Caco-2 (cell line): ENCODE measurements around the gene PRDM1. TPM values are rescaled to one million over a fixed set of nuclear protein-coding genes. Genes with fewer than 3 reads are reported as not detected.

ENCODE experiments used
- Bru-seq: library from RNA; stranded (reverse); fragments of 400-500 nt; gene quantifications from one replicate; lab custom pipeline; 2021; lab: Mats Ljungman, UMichigan
- BruChase-seq, 2 experiments: library from RNA; stranded (reverse); fragments of 400-500 nt; gene quantifications; one replicate each; lab custom pipeline; 2021; lab: Mats Ljungman, UMichigan
- BruUV-seq: library from RNA; stranded (reverse); fragments of 400-500 nt; replicated peaks from 2 replicates; lab custom pipeline; 2021; lab: Mats Ljungman, UMichigan
- CTCF ChIA-PET: fragments of 300-600 bp; sonication (Branson Sonifier 250); formaldehyde crosslinking; loops from one replicate; lab custom pipeline; 2022; ENCODE audit warnings: antibody characterized with exemption; lab: Charles Lee
- POLR2A ChIA-PET: fragments of 300-600 bp; sonication (Branson Sonifier 250); formaldehyde crosslinking; loops from one replicate; lab custom pipeline; 2022; ENCODE audit warnings: antibody characterized with exemption; lab: Charles Lee
- DNase-seq, 2 experiments: peaks; one replicate each; pipeline versions ENCODE4 v3.0.0 to v3.0.0-alpha.2; 2020 to 2022
- H3K27me3 ChIP-seq: replicated peaks from 2 replicates; pipeline ENCODE4 v1.6.0; 2011; ENCODE audit warnings: low read length; ENCODE audit not compliant: control insufficient read depth, insufficient read depth
- H3K36me3 ChIP-seq: 2 replicates; pipeline ENCODE4 v1.5.1; 2011; ENCODE audit warnings: low read length; ENCODE audit not compliant: control insufficient read depth, insufficient read depth
- H3K4me1 ChIP-seq: fragments of 250-450 bp; sonication (Bioruptor Pico); 2 replicates; pipeline ENCODE4 v1.5.1; 2020; ENCODE audit warnings: mild to moderate bottlenecking
- H3K4me3 ChIP-seq: 2 replicates; pipeline ENCODE4 v1.5.1; 2011; ENCODE audit warnings: low read depth, mild to moderate bottlenecking, control low read depth, low read length
- H3K9me3 ChIP-seq: fragments of 250-450 bp; sonication (Bioruptor Pico); 2 replicates; pipeline ENCODE4 v1.5.1; 2020; ENCODE audit warnings: mild to moderate bottlenecking, moderate library complexity
- H3K27ac Mint-ChIP-seq: one replicate; pipeline ENCODE4 v1.8.0; 2022; ENCODE audit warnings: mixed read lengths; ENCODE audit not compliant: unreplicated experiment
- H3K27me3 Mint-ChIP-seq: one replicate; pipeline ENCODE4 v1.8.0; 2022; ENCODE audit warnings: mixed read lengths; ENCODE audit not compliant: insufficient read depth, unreplicated experiment
- H3K36me3 Mint-ChIP-seq: one replicate; pipeline ENCODE4 v1.8.0; 2022; ENCODE audit warnings: mild to moderate bottlenecking, mixed read lengths; ENCODE audit not compliant: insufficient read depth, unreplicated experiment
- H3K4me1 Mint-ChIP-seq: one replicate; pipeline ENCODE4 v1.8.0; 2022; ENCODE audit warnings: low read depth, mixed read lengths; ENCODE audit not compliant: unreplicated experiment
- H3K4me3 Mint-ChIP-seq: one replicate; pipeline ENCODE4 v1.8.0; 2022; ENCODE audit warnings: mild to moderate bottlenecking, moderate library complexity, mixed read lengths; ENCODE audit not compliant: unreplicated experiment
- H3K9me3 Mint-ChIP-seq: one replicate; pipeline ENCODE4 v1.8.0; 2022; ENCODE audit warnings: mixed read lengths; ENCODE audit not compliant: unreplicated experiment
- intact Hi-C: fragments of 100-400 bp; cut with micrococcal nuclease; formaldehyde crosslinking; loops from one replicate; pipeline ENCODE4 v1.10.0; 2022; ENCODE audit not compliant: unreplicated experiment
- long read RNA-seq: library from polyadenylated mRNA; stranded (forward); transcript quantifications from one replicate; pipeline ENCODE4 v2.0.0, GENCODE V29; 2022
- total RNA-seq: library from RNA; stranded (reverse); gene quantifications from 2 replicates; pipeline ENCODE4 v1.2.3, GENCODE V29; 2022
- TF ChIP-seq, protein P1 (sequence below), 2 experiments: fragments of 200-600 bp in 1 of 2; IDR thresholded peaks; 1 replicate in 1 of 2; 2 replicates in 1 of 2; pipeline versions ENCODE4 v1.5.1 to v1.8.0; 2011 to 2022; ENCODE audit warnings: antibody characterized with exemption in 1 of 2, control low read depth in 1 of 2, inconsistent platforms in 1 of 2, low read depth in 1 of 2, low read length in 1 of 2, mild to moderate bottlenecking in 1 of 2, moderate library complexity in 1 of 2; ENCODE audit not compliant: insufficient read depth in 1 of 2, severe bottlenecking in 1 of 2, unreplicated experiment in 1 of 2

Gene PRDM1
- total RNA-seq (10.4 and 11.4 TPM in 2 replicates), Bru-seq, nascent RNA (percentile 76 among the genes with signal in this experiment), BruChase-seq, experiment 1, labeled RNA remaining after a 2-hour chase (percentile 74 among the genes with signal in this experiment), BruChase-seq, experiment 2, labeled RNA remaining after a 6-hour chase (percentile 59 among the genes with signal in this experiment)
- long read RNA-seq, full-length matches to known transcripts = 2 of 9 reads
- long read RNA-seq, partial matches to known transcripts = 2 of 9 reads
- long read RNA-seq, other reads (novel, unspliced or antisense) = 5 of 9 reads

GRCh38 chr6:106085984-106086813 is at the start of gene PRDM1:
Gene PRDM1 (plus strand): TSS chr6:106086336. CDS start chr6:106086554, 218 bp downstream.
- peak; percentile 93 for DNase-seq
- Mint-ChIP-seq H3K4me1 (peaks cover 36% of the 10 kb centered on the region), H3K27me3 (no peaks in the 10 kb centered on the region), H3K9me3 (no peaks in the 10 kb centered on the region), H3K4me3 (peak within 1 kb of the TSS; percentile 87), H3K36me3 (peaks cover 24% of the 10 kb centered on the region), H3K27ac (peak within 1 kb of the TSS; percentile 86)
- no peaks in the 10 kb centered on the region for H3K9me3 ChIP-seq
- peak within 1 kb of the TSS; percentile 56 for H3K4me3 ChIP-seq
- TF ChIP-seq, protein P1, sequence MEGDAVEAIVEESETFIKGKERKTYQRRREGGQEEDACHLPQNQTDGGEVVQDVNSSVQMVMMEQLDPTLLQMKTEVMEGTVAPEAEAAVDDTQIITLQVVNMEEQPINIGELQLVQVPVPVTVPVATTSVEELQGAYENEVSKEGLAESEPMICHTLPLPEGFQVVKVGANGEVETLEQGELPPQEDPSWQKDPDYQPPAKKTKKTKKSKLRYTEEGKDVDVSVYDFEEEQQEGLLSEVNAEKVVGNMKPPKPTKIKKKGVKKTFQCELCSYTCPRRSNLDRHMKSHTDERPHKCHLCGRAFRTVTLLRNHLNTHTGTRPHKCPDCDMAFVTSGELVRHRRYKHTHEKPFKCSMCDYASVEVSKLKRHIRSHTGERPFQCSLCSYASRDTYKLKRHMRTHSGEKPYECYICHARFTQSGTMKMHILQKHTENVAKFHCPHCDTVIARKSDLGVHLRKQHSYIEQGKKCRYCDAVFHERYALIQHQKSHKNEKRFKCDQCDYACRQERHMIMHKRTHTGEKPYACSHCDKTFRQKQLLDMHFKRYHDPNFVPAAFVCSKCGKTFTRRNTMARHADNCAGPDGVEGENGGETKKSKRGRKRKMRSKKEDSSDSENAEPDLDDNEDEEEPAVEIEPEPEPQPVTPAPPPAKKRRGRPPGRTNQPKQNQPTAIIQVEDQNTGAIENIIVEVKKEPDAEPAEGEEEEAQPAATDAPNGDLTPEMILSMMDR (IDR thresholded peaks at IDR 0.05; ENCODE audit: insufficient read depth in 1 of 2, low read depth in 1 of 2, low read length in 1 of 2, severe bottlenecking in 1 of 2, unreplicated experiment in 1 of 2) = peak; percentile 32 to 61
- no peaks in the 10 kb centered on the region for H3K27me3 ChIP-seq
- ChIA-PET CTCF (interaction anchor here (0.6 to 1.4 kb wide), 10 partner anchors 46 to 1295 kb away, joined by 3 to 8 read pairs (median 4); no protein-coding TSS in a partner anchor), POLR2A (interaction anchor here (0.6 to 0.9 kb wide), 2 partner anchors 30 to 347 kb away, joined by 3 to 6 read pairs; no protein-coding TSS in a partner anchor)
- intact Hi-C loops = loop anchor here (1.0 to 10.0 kb wide), 12 partner anchors 31 to 655 kb away; partner anchors contain the start of gene ATG5
- TSS peak; percentile 17 for BruUV-seq
- H3K4me1 ChIP-seq = peaks cover 18% of the 10 kb centered on the region
- no peaks in the 10 kb centered on the region; the same call in 1 of the 2 replicates for H3K36me3 ChIP-seq

DNA sequence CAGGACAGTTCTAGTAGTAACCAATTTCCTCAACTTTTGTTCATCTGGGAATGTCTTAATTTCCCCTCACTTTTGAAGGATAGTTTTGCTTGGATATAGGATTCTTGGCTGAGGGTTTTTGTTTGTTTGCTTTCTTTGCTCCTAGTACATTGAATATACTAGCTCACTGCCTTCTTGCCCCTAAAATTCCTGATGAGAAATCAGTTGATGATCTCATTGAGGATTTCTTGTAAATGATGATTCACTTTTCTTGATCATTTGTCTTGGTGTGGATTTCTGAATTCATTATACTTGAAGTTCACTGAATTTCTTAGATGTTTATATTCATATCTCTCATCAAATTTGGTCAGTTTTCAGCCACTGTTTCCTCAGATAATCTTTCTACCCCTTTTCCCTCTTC is 49.1 kb upstream of the PRDM1 start:
- no peaks in the 10 kb centered on the region for H3K27me3 Mint-ChIP-seq
- Histone ChIP-seq H3K9me3 (peaks cover 4% of the 10 kb centered on the region), H3K36me3 (no peaks in the 10 kb centered on the region), H3K27me3 (no peaks in the 10 kb centered on the region), H3K4me3 (no peak overlapping the region), H3K4me1 (peaks cover 9% of the 10 kb centered on the region)
- peaks cover 12% of the 10 kb centered on the region for H3K4me1 Mint-ChIP-seq
- ChIA-PET CTCF (no interaction called here), POLR2A (no interaction called here)
- no peak overlapping the region for H3K4me3 Mint-ChIP-seq
- no TSS peak for BruUV-seq
- no peak for DNase-seq
- TF ChIP-seq, protein P1 (IDR thresholded peaks at IDR 0.05; ENCODE audit: insufficient read depth in 1 of 2, low read depth in 1 of 2, low read length in 1 of 2, severe bottlenecking in 1 of 2, unreplicated experiment in 1 of 2) = no peak
- H3K36me3 Mint-ChIP-seq = no peaks in the 10 kb centered on the region
- no peak overlapping the region for H3K27ac Mint-ChIP-seq
- H3K9me3 Mint-ChIP-seq = peaks cover 14% of the 10 kb centered on the region
- intact Hi-C loops = no loop called here
